H9 (cell line): ENCODE data around the gene S1PR5. TPM values are rescaled to one million over a fixed set of nuclear protein-coding genes. Genes with fewer than 3 reads are reported as not detected.
A peak's percentile ranks its signal among the peaks of the same experiment; 100 is the strongest.

Experiments
- DNase-seq: peaks from one replicate; pipeline ENCODE4 v3.0.0-alpha.2; 2017
- H2AFZ ChIP-seq: one replicate; pipeline ENCODE4 v1.6.1; 2013; ENCODE audit warnings: mild to moderate bottlenecking, low read length, control low read depth, moderate library complexity
- H2AK5ac ChIP-seq: 2 replicates; pipeline ENCODE4 v1.6.1; 2013; ENCODE audit warnings: low read length, control low read depth, mixed read lengths; ENCODE audit not compliant: insufficient read length
- H2BK120ac ChIP-seq: one replicate; pipeline ENCODE4 v1.6.1; 2013; ENCODE audit warnings: low read depth, mild to moderate bottlenecking, low read length, control low read depth, inconsistent platforms; ENCODE audit not compliant: poor library complexity, severe bottlenecking
- H2BK12ac ChIP-seq: 2 replicates; pipeline ENCODE4 v1.6.1; 2013; ENCODE audit warnings: low read length, control low read depth, mixed read lengths, low read depth; ENCODE audit not compliant: insufficient read length
- H2BK15ac ChIP-seq: 2 replicates; pipeline ENCODE4 v1.6.1; 2013; ENCODE audit warnings: low read depth, low read length, control low read depth
- H2BK20ac ChIP-seq: one replicate; pipeline ENCODE4 v1.6.1; 2013; ENCODE audit warnings: low read depth, mild to moderate bottlenecking, low read length, control low read depth, inconsistent platforms; ENCODE audit not compliant: poor library complexity, severe bottlenecking
- H2BK5ac ChIP-seq: 2 replicates; pipeline ENCODE4 v1.6.1; 2013; ENCODE audit warnings: low read length, control low read depth, mixed read lengths; ENCODE audit not compliant: insufficient read length
- H3K14ac ChIP-seq: 2 replicates; pipeline ENCODE4 v1.6.1; 2013; ENCODE audit warnings: low read length, control low read depth; ENCODE audit not compliant: insufficient read depth
- H3K18ac ChIP-seq: 2 replicates; pipeline ENCODE4 v1.6.1; 2013; ENCODE audit warnings: low read depth, mild to moderate bottlenecking, mixed read lengths, low read length, control low read depth; ENCODE audit not compliant: insufficient read length
- H3K23ac ChIP-seq: 2 replicates; pipeline ENCODE4 v1.6.1; 2013; ENCODE audit warnings: low read length, control low read depth, mixed read lengths, low read depth; ENCODE audit not compliant: insufficient read length
- H3K23me2 ChIP-seq: 2 replicates; pipeline ENCODE4 v1.6.1; 2013; ENCODE audit warnings: low read depth, mild to moderate bottlenecking, mixed read lengths, low read length, control low read depth; ENCODE audit not compliant: insufficient read length, poor library complexity, severe bottlenecking
- H3K27ac ChIP-seq: 2 replicates; pipeline ENCODE4 v1.5.1; 2013; ENCODE audit warnings: low read length, control low read depth, mixed read lengths, low read depth; ENCODE audit not compliant: insufficient read length
- H3K27me3 ChIP-seq: 2 replicates; pipeline ENCODE4 v1.6.1; 2013; ENCODE audit warnings: low read length, control low read depth, inconsistent platforms; ENCODE audit not compliant: insufficient read depth
- H3K4ac ChIP-seq: 2 replicates; pipeline ENCODE4 v1.6.1; 2013; ENCODE audit warnings: low read depth, mild to moderate bottlenecking, control low read depth, inconsistent platforms, low read length, moderate library complexity
- H3K4me1 ChIP-seq: 2 replicates; pipeline ENCODE4 v1.6.1; 2013; ENCODE audit warnings: low read length, control low read depth, inconsistent platforms; ENCODE audit not compliant: insufficient read depth
- H3K4me2 ChIP-seq: 2 replicates; pipeline ENCODE4 v1.6.1; 2013; ENCODE audit warnings: low read length, control low read depth, mixed read lengths; ENCODE audit not compliant: insufficient read length, insufficient read depth
- H3K56ac ChIP-seq: 2 replicates; pipeline ENCODE4 v1.6.1; 2013; ENCODE audit warnings: low read depth, mild to moderate bottlenecking, mixed read lengths, low read length, control low read depth; ENCODE audit not compliant: insufficient read length
- H3K79me1 ChIP-seq: 2 replicates; pipeline ENCODE4 v1.6.1; 2013; ENCODE audit warnings: low read depth, mild to moderate bottlenecking, moderate library complexity, low read length, control low read depth, inconsistent platforms; ENCODE audit not compliant: insufficient read depth, poor library complexity, severe bottlenecking
- H3K79me2 ChIP-seq: 2 replicates; pipeline ENCODE4 v1.6.1; 2013; ENCODE audit warnings: low read length, control low read depth, inconsistent platforms; ENCODE audit not compliant: insufficient read depth
- H3K9ac ChIP-seq: 2 replicates; pipeline ENCODE4 v1.6.1; 2013; ENCODE audit warnings: low read length, control low read depth, mixed read lengths; ENCODE audit not compliant: insufficient read length; ENCODE audit errors: extremely low read depth
- H3K9me3 ChIP-seq: one replicate; pipeline ENCODE4 v1.6.1; 2013; ENCODE audit warnings: low read depth, low read length, inconsistent platforms; ENCODE audit not compliant: control insufficient read depth
- H3T11ph ChIP-seq: one replicate; pipeline ENCODE4 v1.6.1; 2013; ENCODE audit warnings: mild to moderate bottlenecking, low read length, control low read depth, inconsistent platforms
- H4K20me1 ChIP-seq: one replicate; pipeline ENCODE4 v1.6.1; 2013; ENCODE audit not compliant: control insufficient read depth, insufficient read length, insufficient read depth
- H4K5ac ChIP-seq: 2 replicates; pipeline ENCODE4 v1.6.1; 2013; ENCODE audit warnings: low read depth, mild to moderate bottlenecking, mixed read lengths, low read length, control low read depth; ENCODE audit not compliant: insufficient read length
- H4K8ac ChIP-seq: replicated peaks from 2 replicates; pipeline ENCODE4 v1.6.1; 2013; ENCODE audit warnings: low read length, control low read depth, mixed read lengths, low read depth; ENCODE audit not compliant: insufficient read length
- H4K91ac ChIP-seq: 2 replicates; pipeline ENCODE4 v1.6.1; 2013; ENCODE audit warnings: low read depth, mild to moderate bottlenecking, moderate library complexity, mixed read lengths, low read length, control low read depth; ENCODE audit not compliant: insufficient read length
- H3K27ac Mint-ChIP-seq, 3 experiments: 2 replicates in 2 of 3; 3 replicates in 1 of 3; pipeline ENCODE4 v1.8.0; 2020 to 2021; ENCODE audit warnings: mixed read lengths in 3 of 3, mild to moderate bottlenecking in 1 of 3, moderate library complexity in 1 of 3
- H3K27me3 Mint-ChIP-seq: 2 replicates; pipeline ENCODE4 v1.8.0; 2021; ENCODE audit warnings: low read depth, mild to moderate bottlenecking, moderate library complexity, mixed read lengths
- H3K36me3 Mint-ChIP-seq, 3 experiments: 2 replicates in 2 of 3; 3 replicates in 1 of 3; pipeline ENCODE4 v1.8.0; 2020 to 2021; ENCODE audit warnings: low read depth in 3 of 3, mixed read lengths in 3 of 3; ENCODE audit not compliant: insufficient read depth in 1 of 3
- H3K4me1 Mint-ChIP-seq, 2 experiments: 2 replicates each; pipeline ENCODE4 v1.8.0; 2020; ENCODE audit warnings: mixed read lengths in 2 of 2
- H3K4me3 Mint-ChIP-seq, 2 experiments: 2 replicates in 1 of 2; 3 replicates in 1 of 2; pipeline ENCODE4 v1.8.0; 2020 to 2021; ENCODE audit warnings: mild to moderate bottlenecking in 2 of 2, mixed read lengths in 2 of 2, moderate library complexity in 1 of 2
- H3K9me3 Mint-ChIP-seq, 2 experiments: 2 replicates in 1 of 2; 3 replicates in 1 of 2; pipeline ENCODE4 v1.8.0; 2020; ENCODE audit warnings: mild to moderate bottlenecking in 2 of 2, mixed read lengths in 2 of 2, moderate library complexity in 1 of 2
- CTCF ChIP-seq: fragments of 200-600 bp; sonication (generic); conservative IDR thresholded peaks from 3 replicates; pipeline ENCODE4 v1.8.0; 2021; ENCODE audit warnings: antibody characterized with exemption, mild to moderate bottlenecking
- WGBS: extraction: QIAGEN DNeasy Blood & Tissue Kit; methylation state at CpG from one replicate; pipeline ENCODE4 v1.1.7; 2013; ENCODE audit warnings: missing lambda C conversion rate, low lambda C conversion rate, mixed read lengths; ENCODE audit not compliant: insufficient read length; ENCODE audit errors: extremely low coverage; 5-methylcytosine and 5-hydroxymethylcytosine counted together
- total RNA-seq: library from RNA; stranded (reverse); gene quantifications from 2 replicates; pipeline ENCODE4 v1.2.1, GENCODE V29; 2021

Gene S1PR5
- total RNA-seq, 1 experiment from 2014 or later = 8.1 TPM

DNA sequence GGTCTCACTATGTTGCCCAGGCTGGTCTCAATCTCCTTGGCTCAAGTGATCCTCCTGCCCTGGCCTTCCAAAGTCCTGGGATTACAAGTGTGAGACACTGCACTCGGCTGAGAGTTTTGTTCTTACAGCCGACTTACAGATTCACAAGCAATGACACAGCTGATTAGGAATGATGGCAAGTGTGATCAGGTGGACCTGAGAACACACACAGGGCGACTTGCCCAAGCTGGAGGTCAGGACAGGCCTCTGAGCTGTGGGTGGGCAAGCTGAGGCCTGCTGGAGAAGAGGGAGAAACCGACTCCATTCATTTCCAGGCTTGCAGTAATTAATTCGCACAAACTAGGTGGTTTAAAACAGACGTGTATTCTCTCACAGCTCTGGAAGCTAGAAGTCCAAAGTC is 18.4 kb upstream of the S1PR5 start:
- Histone ChIP-seq H3K56ac (no peak overlapping the region), H3K79me1 (no peaks in the 10 kb centered on the region), H3T11ph (no peak overlapping the region), H4K8ac (no peak overlapping the region), H3K4me2 (no peak overlapping the region), H3K18ac (no peak overlapping the region), H3K79me2 (no peaks in the 10 kb centered on the region), H2AFZ (no peak overlapping the region), H2BK12ac (no peak overlapping the region), H3K23ac (no peak overlapping the region), H4K5ac (no peak overlapping the region), H3K14ac (no peak overlapping the region), H3K23me2 (no peaks in the 10 kb centered on the region), H3K9ac (no peak overlapping the region), H4K91ac (no peak overlapping the region), H3K27me3 (no peaks in the 10 kb centered on the region), H3K9me3 (no peaks in the 10 kb centered on the region), H3K4me1 (no peaks in the 10 kb centered on the region), H4K20me1 (no peaks in the 10 kb centered on the region), H2BK120ac (no peak overlapping the region), H2AK5ac (no peak overlapping the region), H2BK20ac (no peak overlapping the region), H3K27ac (no peak overlapping the region), H2BK5ac (no peak overlapping the region), H3K4ac (no peak overlapping the region), H2BK15ac (no peak overlapping the region)
- TF ChIP-seq CTCF = no peak
- no peak for DNase-seq
- Mint-ChIP-seq H3K27ac (peak overlapping the region in 1 of 3 experiments; percentile 52; a peak in 1 of 7 replicates), H3K4me3 (no peak overlapping the region), H3K36me3 (no peaks in the 10 kb centered on the region), H3K4me1 (no peaks in the 10 kb centered on the region), H3K9me3 (no peaks in the 10 kb centered on the region), H3K27me3 (peaks cover 23% of the 10 kb centered on the region)
- no CpG with 5 or more reads among the region's 6 CpGs for WGBS
